K562 (cell line): Measurements from ENCODE around the gene KANK4. TPM values are rescaled to one million over a fixed set of nuclear protein-coding genes. Genes with fewer than 3 reads are reported as not detected.

Experiments
- ATAC-seq: fragments of 200-7000 bp; cut with Tn5 transposase; 3 replicates; pipeline ENCODE4 v1.9.1; 2020; ENCODE audit warnings: moderate library complexity
- BruUV-seq: library from RNA; stranded (reverse); fragments of 400-500 nt; replicated peaks from 2 replicates; lab custom pipeline; 2021; lab: Mats Ljungman, UMichigan
- CTCF ChIA-PET: fragments of 300-600 bp; formaldehyde crosslinking; extraction: SDS; loops from one replicate; lab custom pipeline; 2021; ENCODE audit warnings: low intra/inter-chr PET ratio; lab: Yijun Ruan, JAX
- POLR2A ChIA-PET: fragments of 300-600, 350-650 bp; sonication (Branson Sonifier 250); formaldehyde crosslinking; extraction: SDS; loops from one replicate; lab custom pipeline; 2021; ENCODE audit warnings: antibody characterized with exemption, inconsistent platforms; lab: Yijun Ruan, JAX
- DNase-seq, 4 experiments: peaks; one replicate each; pipeline versions ENCODE4 v3.0.0 to v3.0.0-alpha.2; 2011 to 2018; ENCODE audit warnings: low spot score in 3 of 4, mixed read lengths in 3 of 4; ENCODE audit errors: extremely low read depth in 1 of 4
- FAIRE-seq: peaks from 2 replicates; lab custom pipeline; 2011; peaks lifted over from hg19 to GRCh38; lab: Jason Lieb, UNC
- H2AFZ ChIP-seq: 2 replicates; pipeline ENCODE4 v1.6.0; 2011; ENCODE audit warnings: low read depth, low read length, control low read depth, inconsistent platforms
- H3K27ac ChIP-seq: fragments of 200-600 bp; 3 replicates; pipeline ENCODE4 v1.8.0; 2011; ENCODE audit warnings: low read depth, mild to moderate bottlenecking, control low read depth, inconsistent platforms, low read length, moderate library complexity, mixed read lengths; ENCODE audit errors: extremely low read depth
- H3K27me3 ChIP-seq, 2 experiments: fragments of 300-600 bp in 1 of 2; 2 replicates in 1 of 2; 3 replicates in 1 of 2; pipeline versions ENCODE4 v1.6.0 to v1.8.0; 2011; ENCODE audit warnings: inconsistent platforms in 2 of 2, low read length in 2 of 2, mild to moderate bottlenecking in 1 of 2, mixed read lengths in 1 of 2, moderate library complexity in 1 of 2; ENCODE audit not compliant: control insufficient read depth in 2 of 2, insufficient read depth in 2 of 2
- H3K36me3 ChIP-seq: fragments of 300-600 bp; 3 replicates; pipeline ENCODE4 v1.8.0; 2011; ENCODE audit warnings: mild to moderate bottlenecking, low read length, inconsistent platforms; ENCODE audit not compliant: control insufficient read depth, insufficient read depth
- H3K4me1 ChIP-seq, 2 experiments: fragments of 200-600 bp in 1 of 2; replicated peaks in 1 of 2; 2 replicates in 1 of 2; 3 replicates in 1 of 2; pipeline versions ENCODE4 v1.5.1 to v1.8.0; 2011; ENCODE audit warnings: inconsistent platforms in 2 of 2, low read length in 2 of 2, mild to moderate bottlenecking in 1 of 2, mixed read lengths in 1 of 2, moderate library complexity in 1 of 2; ENCODE audit not compliant: control insufficient read depth in 2 of 2, insufficient read depth in 2 of 2
- H3K4me2 ChIP-seq: 2 replicates; pipeline ENCODE4 v1.6.1; 2011; ENCODE audit warnings: low read length, control low read depth, inconsistent platforms, mixed read lengths; ENCODE audit not compliant: insufficient read depth
- H3K4me3 ChIP-seq: fragments of 200-600 bp; sonication (generic), shearing (Covaris generic); 2 replicates; pipeline ENCODE4 v1.5.1; 2016; ENCODE audit warnings: control low read depth, inconsistent platforms
- H3K79me2 ChIP-seq: fragments of 200-600 bp; 3 replicates; pipeline ENCODE4 v1.8.0; 2011; ENCODE audit warnings: low read length, inconsistent platforms; ENCODE audit not compliant: control insufficient read depth, insufficient read depth
- H3K9ac ChIP-seq, 2 experiments: 2 replicates each; pipeline versions ENCODE4 v1.6.0 to v1.6.1; 2011; ENCODE audit warnings: low read depth in 2 of 2, low read length in 2 of 2, control low read depth in 1 of 2, inconsistent platforms in 1 of 2, mild to moderate bottlenecking in 1 of 2, mixed read lengths in 1 of 2; ENCODE audit not compliant: insufficient read depth in 1 of 2
- H3K9me1 ChIP-seq: one replicate; pipeline ENCODE4 v1.6.0; 2011; ENCODE audit warnings: inconsistent platforms, mild to moderate bottlenecking, low read length, moderate library complexity; ENCODE audit not compliant: control insufficient read depth, insufficient read depth
- H3K9me3 ChIP-seq: replicated peaks from 2 replicates; pipeline ENCODE4 v1.5.1; 2011; ENCODE audit warnings: low read depth, low read length, inconsistent platforms; ENCODE audit not compliant: control insufficient read depth, insufficient read depth
- H4K20me1 ChIP-seq: replicated peaks from 2 replicates; pipeline ENCODE4 v1.6.1; 2011; ENCODE audit warnings: low read length, inconsistent platforms, mixed read lengths; ENCODE audit not compliant: control insufficient read depth, insufficient read depth
- ARHGAP35 ChIP-seq: fragments of 450-650 bp; IDR thresholded peaks from 2 replicates; pipeline ENCODE4 v1.6.1; 2018; ENCODE audit not compliant: partially characterized antibody
- CHD4 ChIP-seq: fragments of 200-600 bp; sonication (generic); IDR thresholded peaks from 3 replicates; pipeline ENCODE4 v1.6.1; 2012; ENCODE audit warnings: low read depth, mild to moderate bottlenecking, mixed read lengths, low read length, inconsistent platforms; ENCODE audit not compliant: insufficient read depth, insufficient replicate concordance, poor library complexity, severe bottlenecking
- MEF2A ChIP-seq: IDR thresholded peaks from 2 replicates; pipeline ENCODE4 v1.6.1; 2011; ENCODE audit warnings: low read depth, mild to moderate bottlenecking, low read length, moderate library complexity; ENCODE audit not compliant: control insufficient read depth
- SMAD2 ChIP-seq: fragments of 150-350 bp; IDR thresholded peaks from 2 replicates; pipeline ENCODE4 v1.6.1; 2014; ENCODE audit warnings: low read depth, mild to moderate bottlenecking, low read length
- VEZF1 ChIP-seq: fragments of 200-800 bp; sonication (Bioruptor generic); IDR thresholded peaks from 2 replicates; pipeline ENCODE4 v1.6.1; 2017; ENCODE audit warnings: missing genetic modification characterization, missing compliant biosample characterization
- ZFP1 ChIP-seq: fragments of 450-650 bp; formaldehyde crosslinking; IDR thresholded peaks from 2 replicates; pipeline ENCODE4 v1.4.0; 2020; ENCODE audit warnings: mild to moderate bottlenecking, mixed read lengths
- ZNF23 ChIP-seq: fragments of 250-450 bp; sonication (Bioruptor Pico); IDR thresholded peaks from 2 replicates; pipeline ENCODE4 v1.4.0; 2020; ENCODE audit warnings: mild to moderate bottlenecking
- ZNF445 ChIP-seq: fragments of 250-450 bp; sonication (Bioruptor Pico); IDR thresholded peaks from 2 replicates; pipeline ENCODE4 v1.4.0; 2020; ENCODE audit warnings: low read depth, mild to moderate bottlenecking, moderate library complexity
- WGBS: fragments of 100-300 bp; shearing (Covaris generic); methylation state at CpG from one replicate; pipeline ENCODE4 v1.1.6; 2016; ENCODE audit warnings: low coverage, mixed read lengths; ENCODE audit not compliant: insufficient coverage; ENCODE audit errors: missing lambda C conversion rate; 5-methylcytosine and 5-hydroxymethylcytosine counted together
- in situ Hi-C: fragments of 300-500 bp; cut with MboI; formaldehyde crosslinking; loops from 4 replicates; pipeline ENCODE4 v1.15.0; 2018; ENCODE audit warnings: inconsistent platforms, mixed read lengths
- intact Hi-C: fragments of 100-400 bp; cut with micrococcal nuclease; formaldehyde crosslinking; loops from 2 replicates; pipeline ENCODE4 v1.14.2; 2022
- polyA plus RNA-seq, 8 experiments: library from polyadenylated mRNA; depleted of rRNA in 4 of 8; stranded (reverse) in 5 of 8; unstranded in 3 of 8; fragments of >200 nt; fragmentation: Nextera tagmentation in 2 of 8; fragmentation: Illumina TruSeq in 1 of 8; extraction: Ambion mirVana in 2 of 8; extraction: Trizol in 1 of 8; gene quantifications; 2 replicates each; pipeline versions ENCODE4 v1.2.1 to v1.2.3, GENCODE V29; 2011 to 2014; ENCODE audit warnings: inconsistent platforms in 1 of 8, missing spikeins in 1 of 8
- total RNA-seq, 7 experiments: library from RNA; depleted of rRNA in 6 of 7; stranded (reverse); fragments of >200 nt in 6 of 7; fragmentation: Illumina TruSeq in 2 of 7; extraction: Trizol in 2 of 7; gene quantifications; 2 replicates each; pipeline versions ENCODE4 v1.2.1 to v1.2.3, GENCODE V29; 2011 to 2021; ENCODE audit warnings: low replicate concordance in 1 of 7
- TF ChIP-seq, protein P1 (sequence below): fragments of 250-450 bp; sonication (Bioruptor Pico); IDR thresholded peaks from 2 replicates; pipeline ENCODE4 v1.8.0; 2021; ENCODE audit warnings: moderate library complexity, mild to moderate bottlenecking, inconsistent platforms
- TF ChIP-seq, protein P2 (sequence below), 3 experiments: fragments of 200-800 bp in 1 of 3; fragments of 250-450 bp in 1 of 3; fragments of 450-650 bp in 1 of 3; sonication (Bioruptor Pico) in 1 of 3; sonication (Bioruptor generic) in 1 of 3; formaldehyde crosslinking in 1 of 3; IDR thresholded peaks; 2 replicates each; pipeline versions ENCODE4 v1.6.1 to v1.8.0; 2016 to 2022; ENCODE audit warnings: mild to moderate bottlenecking in 2 of 3, missing genetic modification characterization in 2 of 3, missing compliant biosample characterization in 1 of 3, moderate library complexity in 1 of 3
- TF ChIP-seq, protein P3 (sequence below): fragments of 250-450 bp; sonication (Bioruptor Pico); IDR thresholded peaks from 2 replicates; pipeline ENCODE4 v1.9.0; 2021; ENCODE audit warnings: mild to moderate bottlenecking

KANK4 gene
- total and polyA plus RNA-seq, 9 of the 15 experiments (the other 6 are each of a cell fraction or from before 2014, with no cell fraction given): not detected

DNA sequence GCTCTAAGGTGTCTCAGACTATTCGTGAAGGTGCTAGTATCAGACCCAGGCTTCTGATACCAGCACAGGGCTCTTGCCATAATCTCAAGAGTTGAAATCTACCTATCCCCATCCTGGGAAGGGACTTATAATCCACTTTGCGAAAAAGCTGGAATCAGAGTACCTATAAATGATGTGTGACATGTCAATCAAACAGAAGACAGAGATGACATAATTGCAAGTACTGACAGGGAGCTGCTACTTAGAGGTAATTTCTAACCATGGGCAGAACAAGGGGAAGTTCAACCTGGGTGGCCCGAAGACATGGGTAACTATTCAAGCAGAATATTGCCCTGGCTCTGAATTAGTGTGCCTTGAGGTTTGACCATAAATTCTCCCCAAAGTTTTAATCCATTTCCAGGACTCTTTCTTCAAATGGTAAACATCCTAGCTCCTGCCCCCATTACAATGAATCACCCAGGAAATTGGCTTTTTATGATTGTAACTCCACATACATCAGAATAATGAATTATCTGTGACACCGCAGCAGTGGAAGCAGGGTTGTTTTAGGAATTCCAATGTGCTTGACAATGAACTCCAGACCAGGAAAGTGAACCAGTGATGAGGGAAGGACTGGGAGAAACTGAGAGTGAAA lies 37.2 kb downstream of the KANK4 start:
- no TSS peak for BruUV-seq
- TF ChIP-seq CHD4: no peak
- no peak for TF ChIP-seq ARHGAP35
- TF ChIP-seq SMAD2: no peak
- TF ChIP-seq ZNF445 (CRISPR knock-in tag): no peak
- no peak for TF ChIP-seq MEF2A
- TF ChIP-seq, protein P1, sequence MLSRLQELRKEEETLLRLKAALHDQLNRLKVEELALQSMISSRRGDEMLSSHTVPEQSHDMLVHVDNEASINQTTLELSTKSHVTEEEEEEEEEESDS (CRISPR knock-in tag): no peak
- TF ChIP-seq ZNF23: no peak
- TF ChIP-seq, protein P2, sequence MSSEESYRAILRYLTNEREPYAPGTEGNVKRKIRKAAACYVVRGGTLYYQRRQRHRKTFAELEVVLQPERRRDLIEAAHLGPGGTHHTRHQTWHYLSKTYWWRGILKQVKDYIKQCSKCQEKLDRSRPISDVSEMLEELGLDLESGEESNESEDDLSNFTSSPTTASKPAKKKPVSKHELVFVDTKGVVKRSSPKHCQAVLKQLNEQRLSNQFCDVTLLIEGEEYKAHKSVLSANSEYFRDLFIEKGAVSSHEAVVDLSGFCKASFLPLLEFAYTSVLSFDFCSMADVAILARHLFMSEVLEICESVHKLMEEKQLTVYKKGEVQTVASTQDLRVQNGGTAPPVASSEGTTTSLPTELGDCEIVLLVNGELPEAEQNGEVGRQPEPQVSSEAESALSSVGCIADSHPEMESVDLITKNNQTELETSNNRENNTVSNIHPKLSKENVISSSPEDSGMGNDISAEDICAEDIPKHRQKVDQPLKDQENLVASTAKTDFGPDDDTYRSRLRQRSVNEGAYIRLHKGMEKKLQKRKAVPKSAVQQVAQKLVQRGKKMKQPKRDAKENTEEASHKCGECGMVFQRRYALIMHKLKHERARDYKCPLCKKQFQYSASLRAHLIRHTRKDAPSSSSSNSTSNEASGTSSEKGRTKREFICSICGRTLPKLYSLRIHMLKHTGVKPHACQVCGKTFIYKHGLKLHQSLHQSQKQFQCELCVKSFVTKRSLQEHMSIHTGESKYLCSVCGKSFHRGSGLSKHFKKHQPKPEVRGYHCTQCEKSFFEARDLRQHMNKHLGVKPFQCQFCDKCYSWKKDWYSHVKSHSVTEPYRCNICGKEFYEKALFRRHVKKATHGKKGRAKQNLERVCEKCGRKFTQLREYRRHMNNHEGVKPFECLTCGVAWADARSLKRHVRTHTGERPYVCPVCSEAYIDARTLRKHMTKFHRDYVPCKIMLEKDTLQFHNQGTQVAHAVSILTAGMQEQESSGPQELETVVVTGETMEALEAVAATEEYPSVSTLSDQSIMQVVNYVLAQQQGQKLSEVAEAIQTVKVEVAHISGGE (CRISPR knock-in tag; IDR thresholded peaks at IDR 0.05): no peak
- no peak for TF ChIP-seq ZFP1
- TF ChIP-seq, protein P3, sequence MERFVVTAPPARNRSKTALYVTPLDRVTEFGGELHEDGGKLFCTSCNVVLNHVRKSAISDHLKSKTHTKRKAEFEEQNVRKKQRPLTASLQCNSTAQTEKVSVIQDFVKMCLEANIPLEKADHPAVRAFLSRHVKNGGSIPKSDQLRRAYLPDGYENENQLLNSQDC (CRISPR knock-in tag): no peak
- TF ChIP-seq VEZF1 (CRISPR knock-in tag): no peak

More for the DNA sequence above, 37.2 kb downstream of the KANK4 start:
- no peaks in the 10 kb centered on the region for H3K36me3 ChIP-seq
- DNase-seq (no peak), FAIRE-seq (no peak), ATAC-seq (no peak)
- peaks cover 8 to 23% of the 10 kb centered on the region in 2 experiments for H3K27me3 ChIP-seq
- no peaks in the 10 kb centered on the region for H3K79me2 ChIP-seq
- no peak overlapping the region for H2AFZ ChIP-seq
- H3K4me3 ChIP-seq: no peak overlapping the region
- H3K9me1 ChIP-seq: no peaks in the 10 kb centered on the region
- H3K4me1 ChIP-seq: no peaks in the 10 kb centered on the region
- WGBS: 1% methylated on average over 4 of the region's 4 CpGs
- no peaks in the 10 kb centered on the region for H4K20me1 ChIP-seq
- H3K27ac ChIP-seq: no peak overlapping the region
- no peak overlapping the region for H3K9ac ChIP-seq
- H3K9me3 ChIP-seq: no peaks in the 10 kb centered on the region
- intact Hi-C loops (no loop called here), in situ Hi-C loops (no loop called here)
- ChIA-PET POLR2A (interaction anchor here (0.6 to 2.7 kb wide), 2 partner anchors 8 to 226 kb away, joined by 4 to 8 read pairs; no protein-coding TSS in a partner anchor), CTCF (no interaction called here)
- H3K4me2 ChIP-seq: no peak overlapping the region
